Hematopoietic multipotent progenitor cell treated with erythropoietin and hydrocortisone succinate and interleukin-3 and kit ligand, for 4 days (in vitro differentiated cells): ENCODE measurements around the gene L1TD1.
"Not testable (repeated sequence)": the region's sequence is repeated elsewhere in the genome, so short reads cannot be mapped to it uniquely, and the experiment has no call there.

Source experiments
- DNase-seq: peaks from one replicate; pipeline ENCODE4 v3.0.0-alpha.2; 2015

The L1TD1 gene, protein sequence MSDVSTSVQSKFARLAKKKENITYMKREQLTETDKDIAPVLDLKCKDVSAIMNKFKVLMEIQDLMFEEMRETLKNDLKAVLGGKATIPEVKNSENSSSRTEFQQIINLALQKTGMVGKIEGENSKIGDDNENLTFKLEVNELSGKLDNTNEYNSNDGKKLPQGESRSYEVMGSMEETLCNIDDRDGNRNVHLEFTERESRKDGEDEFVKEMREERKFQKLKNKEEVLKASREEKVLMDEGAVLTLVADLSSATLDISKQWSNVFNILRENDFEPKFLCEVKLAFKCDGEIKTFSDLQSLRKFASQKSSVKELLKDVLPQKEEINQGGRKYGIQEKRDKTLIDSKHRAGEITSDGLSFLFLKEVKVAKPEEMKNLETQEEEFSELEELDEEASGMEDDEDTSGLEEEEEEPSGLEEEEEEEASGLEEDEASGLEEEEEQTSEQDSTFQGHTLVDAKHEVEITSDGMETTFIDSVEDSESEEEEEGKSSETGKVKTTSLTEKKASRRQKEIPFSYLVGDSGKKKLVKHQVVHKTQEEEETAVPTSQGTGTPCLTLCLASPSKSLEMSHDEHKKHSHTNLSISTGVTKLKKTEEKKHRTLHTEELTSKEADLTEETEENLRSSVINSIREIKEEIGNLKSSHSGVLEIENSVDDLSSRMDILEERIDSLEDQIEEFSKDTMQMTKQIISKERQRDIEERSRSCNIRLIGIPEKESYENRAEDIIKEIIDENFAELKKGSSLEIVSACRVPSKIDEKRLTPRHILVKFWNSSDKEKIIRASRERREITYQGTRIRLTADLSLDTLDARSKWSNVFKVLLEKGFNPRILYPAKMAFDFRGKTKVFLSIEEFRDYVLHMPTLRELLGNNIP

DNA sequence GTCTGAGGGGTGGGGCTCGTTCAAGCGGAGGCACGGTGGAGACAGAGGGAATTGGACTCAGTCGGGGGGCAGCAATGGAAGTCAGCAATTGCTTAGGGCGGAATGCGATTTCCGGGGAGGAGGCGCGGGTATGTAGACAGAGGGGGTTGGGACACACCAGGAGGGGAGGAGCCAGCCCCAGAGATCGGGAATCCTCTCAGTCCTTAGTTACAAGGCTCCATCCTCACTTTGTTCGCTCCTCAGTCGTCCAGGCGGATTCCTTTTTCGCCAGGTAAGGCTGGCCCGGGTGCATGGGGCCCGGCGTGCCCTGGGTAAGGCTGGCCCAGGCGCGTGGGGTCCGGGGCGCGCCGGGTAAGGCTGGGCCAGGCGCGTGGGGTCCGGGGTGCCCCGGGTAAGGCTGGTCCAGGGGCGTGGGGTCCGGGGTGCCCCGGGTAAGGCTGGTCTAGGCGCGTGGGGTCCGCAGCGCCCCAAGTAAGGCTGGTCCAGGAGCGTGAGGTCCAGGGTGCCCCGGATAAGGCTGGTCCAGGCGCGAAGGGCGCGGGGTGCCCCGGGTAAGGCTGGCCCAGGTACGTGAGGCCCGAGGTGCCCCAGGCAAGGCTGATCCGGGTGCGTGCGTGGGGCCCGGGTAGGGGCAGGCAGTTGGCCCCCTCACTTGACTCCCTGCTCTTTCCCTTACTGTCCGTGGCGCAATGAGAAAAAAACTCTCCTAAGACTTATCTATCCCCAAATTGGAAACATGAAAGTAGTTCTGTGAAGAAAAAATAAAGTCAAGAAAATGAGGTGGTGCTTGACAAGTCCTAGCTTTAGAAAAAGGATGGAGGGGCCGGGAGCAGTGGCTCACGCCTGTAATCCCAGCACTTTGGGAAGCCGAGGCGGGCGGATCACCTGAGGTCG is at the start of gene L1TD1:
L1TD1 (plus strand) TSS at position 199 of the 894 bp plus-strand sequence. CDS start 11,780 bp downstream, outside the sequence.
- no peak for DNase-seq

- no peak for DNase-seq
Measured at GRCh38 chr1:62159940-62160348, 34.7 kb upstream of the L1TD1 start.

GRCh38 chr1:62161711-62162110 is 32.9 kb upstream of the L1TD1 start:
- DNase-seq: no peak

DNA sequence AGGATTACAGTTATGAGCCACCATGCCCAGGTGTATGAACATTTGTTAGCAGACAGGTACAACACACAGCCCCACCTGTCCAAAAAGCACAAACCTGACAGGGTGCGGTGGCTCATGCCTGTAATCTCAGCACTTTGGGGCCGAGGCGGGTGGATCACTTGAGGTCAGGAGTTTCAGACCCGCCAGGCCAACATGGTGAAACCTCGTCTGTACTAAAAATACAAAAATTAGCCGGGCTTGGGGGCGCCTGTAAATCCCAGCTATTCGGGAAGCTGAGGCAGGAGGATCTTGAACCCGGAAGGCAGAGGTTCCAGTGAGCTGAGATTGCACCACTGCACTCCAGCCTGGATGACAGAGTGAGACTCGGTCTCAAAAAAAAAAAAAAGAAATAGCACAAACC is 24.3 kb upstream of the L1TD1 start:
- DNase-seq: not testable (repeated sequence)

DNA sequence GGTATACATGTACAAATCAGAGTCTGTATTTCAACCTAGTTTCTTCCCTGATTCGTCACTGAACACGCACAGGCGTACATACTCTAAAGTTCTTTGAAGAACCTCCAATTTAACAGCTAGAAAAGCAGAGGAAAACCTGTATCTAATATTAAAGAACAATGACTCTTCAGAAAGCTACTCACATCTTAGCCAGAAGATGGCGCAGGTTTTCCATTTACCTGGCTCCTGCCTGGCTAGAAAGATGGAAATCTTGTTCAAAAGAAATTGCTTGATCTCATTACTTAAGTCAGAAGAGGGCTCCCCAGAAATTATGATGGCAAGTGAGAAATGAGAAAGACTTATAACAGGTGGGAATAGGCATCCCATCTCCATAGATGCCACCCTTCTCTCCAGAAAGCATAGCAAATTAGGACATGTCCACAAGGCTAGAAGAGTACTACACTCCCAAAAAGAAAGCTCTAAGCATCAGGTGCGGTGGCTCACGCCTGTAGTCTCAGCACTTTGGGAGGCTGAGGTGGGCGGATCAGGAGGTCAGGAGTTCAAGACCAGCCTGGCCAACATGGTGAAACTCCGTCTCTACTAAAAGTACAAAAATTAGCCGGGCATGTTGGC is 19.0 kb upstream of the L1TD1 start:
- peak; percentile 70 for DNase-seq

DNA sequence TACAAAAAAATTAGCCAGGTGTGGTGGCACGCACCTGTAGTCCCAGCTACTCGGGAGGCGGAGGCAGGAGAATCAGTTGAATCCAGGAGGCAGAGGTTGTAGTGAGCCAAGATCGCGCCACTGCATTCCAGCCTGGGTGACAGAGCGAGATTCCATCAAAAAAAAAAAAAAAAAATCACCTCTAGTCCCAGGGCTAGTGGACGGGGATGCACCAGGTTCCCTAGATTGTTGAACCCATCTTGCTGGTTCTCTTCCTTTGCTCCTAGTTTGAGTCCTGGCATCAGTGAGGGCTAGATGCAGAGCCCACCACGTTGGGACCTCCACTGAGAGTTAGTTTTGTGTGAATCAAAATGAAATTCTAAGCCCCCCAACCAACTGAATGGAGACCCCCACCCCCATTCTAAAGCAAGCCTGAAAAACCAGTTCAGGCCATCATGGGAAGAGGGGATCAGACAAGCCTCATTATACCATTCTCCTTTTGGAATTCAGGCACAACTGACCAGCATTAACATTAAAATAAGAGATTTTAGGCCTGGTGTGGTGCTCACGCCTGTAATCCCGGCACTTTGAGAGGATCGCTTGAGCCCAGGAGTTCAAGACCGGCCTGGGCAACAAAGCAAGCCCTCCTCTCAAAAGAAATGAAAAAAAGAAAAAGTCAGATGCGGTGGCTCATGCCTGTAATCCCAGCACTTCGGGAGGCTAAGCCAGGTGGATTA is 17.9 kb upstream of the L1TD1 start:
- DNase-seq: no peak

GRCh38 chr1:62177621-62178020 is 17.0 kb upstream of the L1TD1 start:
- DNase-seq: no peak

DNA sequence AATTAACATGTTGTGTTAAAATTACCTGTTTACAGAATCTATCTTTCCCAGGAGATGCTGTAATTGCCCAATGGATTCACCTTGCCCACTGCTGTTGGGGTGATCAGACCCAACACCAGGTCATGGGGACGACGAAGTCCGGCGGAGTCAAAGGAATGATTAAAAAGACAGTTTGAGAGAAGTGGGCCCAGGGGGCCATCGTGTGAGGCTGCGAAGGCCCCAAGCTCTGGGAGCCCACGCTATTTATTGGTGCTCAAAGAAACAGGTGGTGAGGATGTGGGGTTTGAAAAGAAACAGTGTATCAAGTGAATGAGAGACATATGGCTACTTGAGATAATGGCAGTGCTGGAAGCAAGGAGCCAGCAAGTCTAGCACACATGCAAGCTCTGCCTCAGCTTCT is 16.3 kb upstream of the L1TD1 start:
- DNase-seq: no peak

DNA sequence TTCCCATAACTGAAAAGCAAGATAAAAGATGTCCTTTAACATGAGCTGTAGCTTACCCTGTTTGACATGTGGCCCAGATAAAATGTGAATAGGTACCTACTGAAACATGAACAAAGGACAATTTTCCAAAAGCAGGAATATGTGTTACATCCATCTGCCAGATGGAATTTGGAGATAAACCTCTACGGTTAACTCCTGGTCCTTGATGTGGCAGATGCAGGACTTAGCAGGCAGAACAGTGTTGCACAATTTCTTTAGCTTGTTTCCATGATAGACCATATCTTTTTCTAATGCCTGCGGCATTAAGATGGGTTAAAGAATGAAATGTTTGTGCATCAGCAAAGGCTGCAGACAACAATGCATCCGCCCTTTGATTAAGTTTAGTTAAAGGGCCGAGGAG is 14.6 kb upstream of the L1TD1 start:
- not testable (repeated sequence) for DNase-seq

GRCh38 chr1:62180639-62181038 is 14.0 kb upstream of the L1TD1 start:
- DNase-seq: no peak

- DNase-seq: no peak
Measured at GRCh38 chr1:62181532-62181931, 13.1 kb upstream of the L1TD1 start.

GRCh38 chr1:62182157-62182556 is 12.5 kb upstream of the L1TD1 start:
- DNase-seq: not testable (repeated sequence)

GRCh38 chr1:62183164-62184020 is 11.3 kb upstream of the L1TD1 start:
- DNase-seq: not testable (repeated sequence)

DNA sequence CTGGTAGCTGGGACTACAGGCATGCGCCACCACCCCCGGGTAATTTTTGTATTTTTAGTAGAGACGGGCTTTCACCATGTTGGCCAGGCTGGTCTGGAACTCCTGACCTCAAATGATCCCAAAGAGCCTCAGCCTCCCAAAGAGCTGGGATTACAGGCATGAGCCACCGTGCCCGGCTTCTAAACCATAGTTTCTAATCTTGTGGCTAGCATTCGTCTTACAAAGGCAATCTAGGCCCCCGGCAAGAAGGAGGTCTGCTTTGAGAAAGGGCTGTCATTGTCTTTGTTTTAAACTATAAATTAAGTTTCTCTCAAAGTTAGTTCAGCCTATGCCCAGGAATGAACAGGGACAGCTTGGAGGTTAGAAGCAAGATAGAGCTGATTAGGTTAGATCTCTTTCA is 10.3 kb upstream of the L1TD1 start:
- no peak for DNase-seq

- DNase-seq: not testable (repeated sequence)
Measured at GRCh38 chr1:62185233-62185632, 9.4 kb upstream of the L1TD1 start.

DNA sequence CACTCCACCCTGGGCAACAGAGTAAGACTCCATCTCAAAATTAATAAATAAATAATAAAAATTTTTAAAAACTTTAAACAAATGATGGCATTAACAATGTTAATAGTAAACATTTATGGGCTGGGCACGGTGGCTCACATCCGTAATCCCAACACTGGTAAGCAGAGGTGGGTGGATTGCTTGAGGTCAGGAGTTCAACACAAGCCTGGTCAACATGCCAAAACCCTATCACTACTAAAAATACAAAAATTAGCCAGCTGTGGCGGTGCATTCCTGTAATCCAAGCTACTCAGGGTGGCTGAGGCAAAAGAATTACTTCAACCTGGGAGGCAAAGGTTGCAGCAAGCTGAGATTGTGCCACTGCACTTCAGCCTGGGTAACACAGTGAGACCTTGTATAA is 9.0 kb upstream of the L1TD1 start:
- no peak for DNase-seq

GRCh38 chr1:62187548-62187947 is 7.1 kb upstream of the L1TD1 start:
- DNase-seq: no peak

DNA sequence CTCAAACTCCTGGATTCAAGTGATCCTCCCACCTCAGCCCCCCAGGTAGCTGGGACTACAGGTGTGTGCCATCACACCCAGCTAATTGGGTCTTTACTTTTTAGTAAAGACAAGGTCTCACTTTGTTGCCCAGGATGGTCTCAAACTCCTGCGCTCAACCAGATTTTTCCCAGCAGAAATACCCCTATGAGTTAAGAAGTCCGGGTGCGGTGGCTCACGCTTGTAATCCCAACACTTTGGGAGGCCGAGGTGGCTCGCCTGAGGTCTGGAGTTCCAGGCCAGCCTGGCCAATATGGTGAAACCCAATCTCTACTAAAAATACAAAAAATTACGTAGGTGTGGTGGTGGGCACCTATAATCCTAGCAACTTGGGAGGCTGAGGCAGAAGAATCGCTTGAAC is 6.5 kb upstream of the L1TD1 start:
- no peak for DNase-seq

DNA sequence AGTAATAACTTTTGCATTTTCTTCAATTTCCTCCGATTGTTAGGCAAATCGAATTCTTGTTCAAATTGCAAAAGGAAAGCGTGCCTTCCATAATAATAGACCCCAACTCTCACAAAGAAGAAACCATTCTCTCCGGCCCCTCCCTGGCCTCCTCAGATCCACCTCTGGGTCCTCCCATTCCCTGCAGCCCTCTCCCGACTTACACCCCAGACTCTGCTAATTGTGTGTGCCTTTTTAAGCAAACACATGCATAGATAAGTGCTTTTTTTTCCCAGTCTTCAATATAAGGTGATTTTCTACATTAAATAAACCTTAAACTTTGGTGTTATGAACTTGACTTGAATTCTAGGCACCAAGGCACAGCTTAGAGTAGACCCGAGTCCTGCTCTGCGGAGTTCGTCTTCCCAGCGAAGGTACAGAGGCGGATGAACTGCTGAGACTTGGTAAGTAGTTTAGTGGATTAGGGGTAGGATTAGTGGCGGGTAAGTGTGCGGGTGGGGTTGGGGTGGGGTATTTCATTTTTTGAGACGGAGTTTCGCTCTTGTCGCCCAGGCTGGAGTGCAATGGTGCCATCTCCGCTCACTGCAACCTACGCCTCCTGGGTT is 1.5 kb downstream of the L1TD1 start:
- DNase-seq: no peak

GRCh38 chr1:62198069-62198780 is 3.6 kb downstream of the L1TD1 start:
- no peak for DNase-seq
